Effector memory CD8-positive, alpha-beta T cell (primary cell): ENCODE measurements around the gene CLSTN2.

Experiments used
- ATAC-seq: fragments of 150-1000 bp; cut with Tn5 transposase; replicated peaks from 2 replicates; pipeline ENCODE4 v1.10.0; 2021; ENCODE audit warnings: mild to moderate bottlenecking, moderate library complexity
- DNase-seq, 3 experiments: peaks; one replicate each; pipeline ENCODE4 v3.0.0; 2021
- H3K27ac Mint-ChIP-seq, 2 donors: one replicate each; pipeline ENCODE4 v1.8.0; 2022; ENCODE audit warnings: mild to moderate bottlenecking in 2 of 2, mixed read lengths in 2 of 2, moderate library complexity in 2 of 2
- H3K27me3 Mint-ChIP-seq, 2 donors: one replicate each; pipeline ENCODE4 v1.8.0; 2022; ENCODE audit warnings: mixed read lengths in 2 of 2
- H3K36me3 Mint-ChIP-seq: one replicate; pipeline ENCODE4 v1.8.0; 2022; ENCODE audit warnings: mild to moderate bottlenecking, moderate library complexity, mixed read lengths; ENCODE audit not compliant: insufficient read depth
- H3K4me1 Mint-ChIP-seq, 2 donors: one replicate each; pipeline ENCODE4 v1.8.0; 2022; ENCODE audit warnings: low read depth in 2 of 2, mixed read lengths in 2 of 2
- H3K4me3 Mint-ChIP-seq, 2 donors: one replicate each; pipeline ENCODE4 v1.8.0; 2022; ENCODE audit warnings: mild to moderate bottlenecking in 2 of 2, mixed read lengths in 2 of 2, moderate library complexity in 2 of 2
- H3K9me3 Mint-ChIP-seq, 2 donors: one replicate each; pipeline ENCODE4 v1.8.0; 2022; ENCODE audit warnings: mixed read lengths in 2 of 2

The CLSTN2 gene

DNA sequence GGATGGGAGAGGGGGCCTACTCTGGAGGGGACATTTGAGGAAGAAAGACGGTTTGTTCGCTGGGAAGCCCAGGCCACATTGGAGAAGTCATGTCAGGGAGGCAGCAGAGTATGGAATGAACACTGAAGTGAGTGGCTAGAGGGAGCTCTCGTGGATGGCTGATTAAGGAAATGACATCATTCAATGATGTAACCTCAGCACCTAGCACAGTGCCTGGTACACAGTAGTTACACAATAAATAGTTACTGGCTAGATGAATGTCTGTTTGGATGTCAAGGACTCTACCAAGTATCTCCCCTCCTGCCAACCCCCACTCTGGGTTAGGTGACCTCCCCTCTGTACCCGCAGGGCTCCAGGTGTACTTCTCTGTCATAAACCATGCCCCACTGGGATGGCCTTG, 121.1 kb downstream of the CLSTN2 start:
- H3K9me3 Mint-ChIP-seq: peaks cover 4 to 8% of the 10 kb centered on the region in 2 donors
- no peak overlapping the region for H3K27ac Mint-ChIP-seq
- H3K4me3 Mint-ChIP-seq: no peak overlapping the region
- ATAC-seq (no peak), DNase-seq (no peak)
- H3K27me3 Mint-ChIP-seq: peaks cover 0 to 8% of the 10 kb centered on the region in 2 donors
- no peaks in the 10 kb centered on the region for H3K36me3 Mint-ChIP-seq
- H3K4me1 Mint-ChIP-seq: no peaks in the 10 kb centered on the region

GRCh38 chr3:140061211-140061610, 126.2 kb downstream of the CLSTN2 start:
- no peaks in the 10 kb centered on the region for H3K36me3 Mint-ChIP-seq

GRCh38 chr3:140062461-140062860, 127.5 kb downstream of the CLSTN2 start:
- no peak for ATAC-seq
- H3K4me3 Mint-ChIP-seq: no peak overlapping the region
- H3K36me3 Mint-ChIP-seq: no peaks in the 10 kb centered on the region
- no peaks in the 10 kb centered on the region for H3K4me1 Mint-ChIP-seq
- H3K27ac Mint-ChIP-seq: no peak overlapping the region
- no peaks in the 10 kb centered on the region for H3K27me3 Mint-ChIP-seq
- H3K9me3 Mint-ChIP-seq: no peaks in the 10 kb centered on the region
- DNase-seq: no peak

More at GRCh38 chr3:140061211-140061610, 126.2 kb downstream of the CLSTN2 start:
- H3K27ac Mint-ChIP-seq: no peak overlapping the region
- DNase-seq: no peak
- no peak overlapping the region for H3K4me3 Mint-ChIP-seq
- H3K27me3 Mint-ChIP-seq: no peaks in the 10 kb centered on the region
- no peaks in the 10 kb centered on the region for H3K9me3 Mint-ChIP-seq
- ATAC-seq: no peak
- no peaks in the 10 kb centered on the region for H3K4me1 Mint-ChIP-seq

GRCh38 chr3:140067487-140067886, 132.5 kb downstream of the CLSTN2 start:
- Mint-ChIP-seq H3K27ac (no peak overlapping the region), H3K36me3 (no peaks in the 10 kb centered on the region), H3K9me3 (no peaks in the 10 kb centered on the region), H3K4me3 (no peak overlapping the region), H3K4me1 (no peaks in the 10 kb centered on the region), H3K27me3 (no peaks in the 10 kb centered on the region)
- DNase-seq (no peak), ATAC-seq (no peak)

DNA sequence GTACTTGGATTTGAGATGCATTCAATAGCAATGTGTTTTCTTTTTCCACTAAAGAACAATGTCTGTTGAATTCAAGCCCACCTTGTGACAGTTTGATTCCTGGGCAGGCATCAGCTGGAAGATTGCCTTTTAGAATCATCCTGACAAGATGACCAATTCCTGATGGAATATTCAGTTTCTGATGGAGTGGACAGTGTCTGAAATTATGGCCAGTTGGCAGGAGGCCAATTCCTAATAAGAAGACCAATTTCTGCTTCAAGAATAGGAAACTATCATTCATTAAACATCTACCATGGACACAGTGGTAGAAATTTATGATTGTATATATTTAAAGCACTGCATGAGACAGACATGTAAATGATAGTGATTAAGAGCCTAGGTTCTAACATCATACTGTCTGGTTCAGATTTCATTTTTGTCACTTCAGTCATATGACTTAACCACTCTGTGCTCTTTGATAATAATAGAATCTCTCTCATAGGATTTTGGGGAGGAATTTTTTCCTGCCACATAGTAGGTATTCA, 133.6 kb downstream of the CLSTN2 start:
- no peaks in the 10 kb centered on the region for H3K9me3 Mint-ChIP-seq
- H3K36me3 Mint-ChIP-seq: no peaks in the 10 kb centered on the region
- no peak for ATAC-seq
- no peak overlapping the region for H3K27ac Mint-ChIP-seq
- no peaks in the 10 kb centered on the region for H3K27me3 Mint-ChIP-seq
- no peaks in the 10 kb centered on the region for H3K4me1 Mint-ChIP-seq
- H3K4me3 Mint-ChIP-seq: no peak overlapping the region
- DNase-seq: no peak

DNA sequence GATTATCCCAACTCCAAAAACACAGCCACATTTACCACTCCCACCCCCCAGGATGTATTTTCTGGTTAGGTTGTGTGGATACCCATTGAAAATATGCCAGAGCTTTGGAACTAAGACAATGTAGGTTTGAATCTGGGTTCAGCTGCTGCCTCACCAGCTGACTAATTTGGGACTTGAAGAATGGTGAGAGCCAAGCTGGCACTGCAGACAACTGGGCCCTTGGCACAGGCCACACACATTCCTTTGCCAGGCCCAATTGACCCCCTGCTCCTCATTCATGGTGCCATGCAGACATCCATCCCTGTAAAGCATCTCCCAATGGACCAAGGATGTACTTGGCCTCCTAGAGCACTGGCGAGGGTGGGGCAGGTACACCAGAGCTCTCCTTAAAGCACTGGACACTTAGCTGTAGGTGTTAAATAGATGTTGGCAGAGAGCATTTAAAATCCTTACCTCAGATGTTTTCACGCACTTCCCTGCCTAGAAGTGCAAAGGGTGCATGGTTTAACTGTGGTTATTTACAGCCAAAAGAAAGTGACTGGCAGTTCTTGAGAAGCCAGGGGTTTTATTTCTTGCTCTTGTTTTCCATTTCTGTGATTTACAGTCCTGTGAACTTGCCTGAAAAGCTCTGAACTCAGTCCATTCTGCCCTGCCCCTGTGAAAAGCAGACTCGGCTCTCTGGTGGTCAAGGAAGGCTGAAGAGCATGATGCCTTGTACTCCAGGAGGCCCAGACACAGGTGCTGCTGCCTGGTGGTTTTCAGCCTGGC, 138.5 kb downstream of the CLSTN2 start:
- peaks cover 0 to 2% of the 10 kb centered on the region in 2 donors for H3K9me3 Mint-ChIP-seq
- H3K27ac Mint-ChIP-seq: no peak overlapping the region
- H3K4me1 Mint-ChIP-seq: no peaks in the 10 kb centered on the region
- no peak overlapping the region for H3K4me3 Mint-ChIP-seq
- ATAC-seq: no peak
- H3K27me3 Mint-ChIP-seq: peaks cover 6 to 10% of the 10 kb centered on the region in 2 donors
- H3K36me3 Mint-ChIP-seq: peaks cover 3% of the 10 kb centered on the region
- no peak for DNase-seq

DNA sequence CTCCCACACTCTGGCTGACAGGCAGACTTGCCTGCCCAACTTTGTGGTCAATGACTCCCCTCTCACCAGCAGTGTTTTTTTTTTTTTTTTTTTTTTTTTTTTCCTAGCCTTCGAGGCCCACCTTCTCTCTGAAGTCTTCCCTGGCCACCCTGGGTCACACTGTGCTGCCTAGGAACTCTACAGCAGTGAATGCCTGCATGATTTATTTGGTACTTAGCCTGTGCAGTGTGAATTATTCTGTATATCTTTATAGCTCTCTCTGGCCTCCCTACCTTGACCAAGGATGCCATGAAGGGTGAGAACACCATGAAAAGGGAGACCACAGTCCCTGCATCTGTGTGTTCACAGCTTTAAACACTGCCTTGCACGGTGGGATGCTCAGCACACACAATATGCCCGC, 141.6 kb downstream of the CLSTN2 start:
- Mint-ChIP-seq H3K9me3 (peaks cover 0 to 2% of the 10 kb centered on the region in 2 donors), H3K27ac (no peak overlapping the region), H3K4me1 (no peaks in the 10 kb centered on the region), H3K27me3 (peaks cover 6 to 15% of the 10 kb centered on the region in 2 donors), H3K36me3 (peaks cover 3% of the 10 kb centered on the region), H3K4me3 (no peak overlapping the region)
- DNase-seq (no peak), ATAC-seq (no peak)

- ATAC-seq (no peak), DNase-seq (no peak)
- peaks cover 0 to 2% of the 10 kb centered on the region in 2 donors for H3K9me3 Mint-ChIP-seq
- H3K27ac Mint-ChIP-seq: no peak overlapping the region
- H3K27me3 Mint-ChIP-seq: peaks cover 6 to 15% of the 10 kb centered on the region in 2 donors
- H3K36me3 Mint-ChIP-seq: peaks cover 3% of the 10 kb centered on the region
- no peak overlapping the region for H3K4me3 Mint-ChIP-seq
- no peaks in the 10 kb centered on the region for H3K4me1 Mint-ChIP-seq
Measured at GRCh38 chr3:140077406-140077805, 142.4 kb downstream of the CLSTN2 start.

GRCh38 chr3:140078343-140078742, 143.4 kb downstream of the CLSTN2 start:
- Mint-ChIP-seq H3K9me3 (peaks cover 0 to 2% of the 10 kb centered on the region in 2 donors), H3K27ac (no peak overlapping the region), H3K4me1 (no peaks in the 10 kb centered on the region), H3K4me3 (no peak overlapping the region), H3K36me3 (peaks cover 3% of the 10 kb centered on the region), H3K27me3 (peaks cover 6 to 15% of the 10 kb centered on the region in 2 donors)
- no peak for ATAC-seq
- no peak for DNase-seq

DNA sequence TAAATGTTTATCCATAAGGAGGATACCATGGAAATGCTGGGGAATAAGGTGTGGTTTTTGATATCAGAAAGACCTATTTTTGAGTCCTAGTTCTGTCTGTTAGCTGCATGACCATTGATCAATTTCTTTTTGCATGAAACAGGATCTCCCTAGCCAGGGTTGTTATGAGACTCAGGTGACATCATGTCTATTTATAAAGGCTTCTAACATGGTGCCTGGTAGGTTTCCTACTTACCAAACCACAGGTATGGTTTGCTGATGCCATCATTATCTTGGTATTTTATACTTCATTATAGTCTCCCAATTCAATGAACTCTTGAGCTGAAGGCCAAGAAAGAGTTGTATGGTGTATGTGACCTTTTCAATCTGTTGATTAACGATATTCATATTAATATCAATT, 144.0 kb downstream of the CLSTN2 start:
- H3K4me1 Mint-ChIP-seq: no peaks in the 10 kb centered on the region
- H3K4me3 Mint-ChIP-seq: no peak overlapping the region
- no peak overlapping the region for H3K27ac Mint-ChIP-seq
- peaks cover 6 to 15% of the 10 kb centered on the region in 2 donors for H3K27me3 Mint-ChIP-seq
- peaks cover 3% of the 10 kb centered on the region for H3K36me3 Mint-ChIP-seq
- H3K9me3 Mint-ChIP-seq: peaks cover 0 to 2% of the 10 kb centered on the region in 2 donors
- DNase-seq (no peak), ATAC-seq (no peak)

DNA sequence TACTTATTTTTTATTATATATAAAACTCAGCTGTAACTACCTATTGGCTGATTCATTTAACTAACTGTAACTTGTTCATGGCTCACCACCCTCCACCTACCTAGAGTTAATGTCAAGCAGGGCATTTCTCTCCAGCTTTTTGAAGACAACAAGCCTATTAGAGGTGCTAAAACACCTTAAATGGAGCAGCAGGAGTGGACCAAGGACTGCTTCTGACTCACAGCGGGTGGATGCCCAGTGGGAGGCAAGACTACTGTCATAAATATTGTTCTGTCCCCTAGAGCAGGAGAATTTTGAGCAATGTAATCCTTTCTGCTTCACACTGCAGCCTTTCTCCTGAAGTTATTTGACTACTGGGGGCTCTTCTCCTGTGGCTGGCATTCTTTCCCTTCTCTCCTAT, 146.9 kb downstream of the CLSTN2 start:
- no peak for DNase-seq
- Mint-ChIP-seq H3K4me1 (no peaks in the 10 kb centered on the region), H3K36me3 (no peaks in the 10 kb centered on the region), H3K27me3 (peaks cover 0 to 11% of the 10 kb centered on the region in 2 donors), H3K4me3 (no peak overlapping the region), H3K27ac (no peak overlapping the region), H3K9me3 (peaks cover 0 to 2% of the 10 kb centered on the region in 2 donors)
- no peak for ATAC-seq

- H3K4me1 Mint-ChIP-seq: no peaks in the 10 kb centered on the region
- peaks cover 0 to 6% of the 10 kb centered on the region in 2 donors for H3K27me3 Mint-ChIP-seq
- no peak overlapping the region for H3K4me3 Mint-ChIP-seq
- no peaks in the 10 kb centered on the region for H3K9me3 Mint-ChIP-seq
- ATAC-seq (no peak), DNase-seq (no peak)
- no peak overlapping the region for H3K27ac Mint-ChIP-seq
- no peaks in the 10 kb centered on the region for H3K36me3 Mint-ChIP-seq
Measured at GRCh38 chr3:140085001-140085400, 150.0 kb downstream of the CLSTN2 start.

- Mint-ChIP-seq H3K4me3 (no peak overlapping the region), H3K9me3 (peaks cover 0 to 5% of the 10 kb centered on the region in 2 donors), H3K36me3 (no peaks in the 10 kb centered on the region), H3K27ac (no peak overlapping the region), H3K4me1 (no peaks in the 10 kb centered on the region), H3K27me3 (no peaks in the 10 kb centered on the region)
- ATAC-seq (no peak), DNase-seq (no peak)
Measured at GRCh38 chr3:140086642-140087041, 151.7 kb downstream of the CLSTN2 start.

DNA sequence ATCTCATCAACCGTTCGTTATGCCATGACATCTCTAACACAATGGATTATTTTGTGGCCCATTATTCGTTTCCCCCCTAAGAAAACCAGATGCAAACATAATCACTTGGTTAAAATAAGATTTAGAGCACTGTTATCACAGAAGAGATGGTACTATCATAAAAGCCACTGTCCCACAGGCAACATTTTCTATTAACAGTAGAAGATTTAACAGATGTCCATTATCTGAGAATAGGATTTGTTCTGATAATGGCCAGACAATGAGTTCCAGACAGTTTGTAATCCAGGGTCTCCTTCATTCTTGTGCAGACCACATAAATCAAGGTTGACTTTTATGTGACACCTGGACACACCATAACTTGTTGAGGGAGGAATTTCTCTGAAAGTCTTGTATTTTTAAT, 153.1 kb downstream of the CLSTN2 start:
- Mint-ChIP-seq H3K4me3 (no peak overlapping the region), H3K9me3 (peaks cover 0 to 5% of the 10 kb centered on the region in 2 donors), H3K27ac (no peak overlapping the region), H3K27me3 (peaks cover 0 to 9% of the 10 kb centered on the region in 2 donors), H3K4me1 (no peaks in the 10 kb centered on the region), H3K36me3 (no peaks in the 10 kb centered on the region)
- ATAC-seq: no peak
- DNase-seq: no peak
